ES-I3 (cell line): ENCODE measurements around the gene MRPL9.
"Not testable (repeated sequence)": the region's sequence is repeated elsewhere in the genome, so short reads cannot be mapped to it uniquely, and the experiment has no call there.

Experiments used
- H3K36me3 ChIP-seq: 2 replicates; pipeline ENCODE4 v1.6.1; 2013; ENCODE audit warnings: mild to moderate bottlenecking, low read length, control low read depth, moderate library complexity; ENCODE audit not compliant: insufficient read depth
- H3K4me1 ChIP-seq: 2 replicates; pipeline ENCODE4 v1.6.1; 2013; ENCODE audit warnings: mild to moderate bottlenecking, control low read depth, low read length; ENCODE audit not compliant: insufficient read depth
- H3K9ac ChIP-seq: 2 replicates; pipeline ENCODE4 v1.6.1; 2013; ENCODE audit warnings: low read depth, mild to moderate bottlenecking, low read length, moderate library complexity
- H3K9me3 ChIP-seq: 2 replicates; pipeline ENCODE4 v1.6.1; 2013; ENCODE audit warnings: mild to moderate bottlenecking, low read length, moderate library complexity; ENCODE audit not compliant: control insufficient read depth, insufficient read depth

The MRPL9 gene

DNA sequence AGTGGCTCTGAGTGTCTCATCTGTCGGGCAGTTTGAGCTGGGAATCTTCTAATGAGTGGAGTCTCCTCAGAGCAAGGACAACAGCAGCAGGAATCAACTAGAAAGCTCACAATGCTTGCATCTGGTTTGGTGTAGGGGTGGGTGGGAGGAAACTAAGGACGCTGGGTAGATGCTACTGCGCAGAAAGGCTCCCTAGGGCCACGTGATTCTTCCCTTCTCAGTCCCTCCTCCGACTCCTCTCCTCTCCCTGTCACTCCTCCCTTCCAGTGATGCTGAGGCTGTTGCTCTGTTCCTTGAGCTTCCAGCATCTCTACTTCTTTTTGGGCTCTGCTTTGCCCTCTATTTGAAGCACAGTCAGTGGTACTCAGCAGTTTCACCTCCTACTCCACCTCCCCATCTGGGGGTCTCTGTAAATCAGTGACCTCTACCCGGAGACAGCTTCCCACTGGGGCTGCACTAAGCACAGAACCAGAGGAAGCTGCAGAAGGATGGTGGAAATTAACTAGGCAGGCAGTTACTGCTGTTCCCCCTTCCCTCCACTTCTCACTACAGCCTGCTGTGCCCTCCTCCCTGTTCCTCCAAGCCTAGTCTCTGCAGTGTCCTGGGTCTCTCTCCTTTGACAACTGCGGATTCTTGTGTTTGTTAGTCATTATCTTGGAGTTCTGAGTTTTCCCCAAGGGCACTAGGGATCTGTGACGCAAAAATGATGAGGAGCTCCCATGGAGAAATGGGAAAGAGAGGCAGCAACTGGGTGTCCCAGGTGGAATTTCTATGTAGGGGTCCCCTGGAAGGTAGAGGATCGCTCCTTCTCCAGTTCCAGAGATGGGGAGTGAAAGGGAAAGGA, 36.1 kb upstream of the MRPL9 start:
- no peaks in the 10 kb centered on the region for H3K9me3 ChIP-seq
- peak overlapping the region; percentile 2; the same call in 1 of the 2 replicates for H3K9ac ChIP-seq
- no peaks in the 10 kb centered on the region for H3K36me3 ChIP-seq
- peaks cover 9% of the 10 kb centered on the region for H3K4me1 ChIP-seq

GRCh38 chr1:151798571-151798970, 35.3 kb upstream of the MRPL9 start:
- Histone ChIP-seq H3K36me3 (no peaks in the 10 kb centered on the region), H3K4me1 (peaks cover 9% of the 10 kb centered on the region), H3K9me3 (no peaks in the 10 kb centered on the region), H3K9ac (no peak overlapping the region)

GRCh38 chr1:151790940-151791651, 27.8 kb upstream of the MRPL9 start:
- no peaks in the 10 kb centered on the region for H3K9me3 ChIP-seq
- H3K36me3 ChIP-seq, result no peaks in the 10 kb centered on the region
- H3K4me1 ChIP-seq, result peaks cover 8% of the 10 kb centered on the region; the same call in 1 of the 2 replicates
- H3K9ac ChIP-seq, result peak overlapping the region; percentile 49

DNA sequence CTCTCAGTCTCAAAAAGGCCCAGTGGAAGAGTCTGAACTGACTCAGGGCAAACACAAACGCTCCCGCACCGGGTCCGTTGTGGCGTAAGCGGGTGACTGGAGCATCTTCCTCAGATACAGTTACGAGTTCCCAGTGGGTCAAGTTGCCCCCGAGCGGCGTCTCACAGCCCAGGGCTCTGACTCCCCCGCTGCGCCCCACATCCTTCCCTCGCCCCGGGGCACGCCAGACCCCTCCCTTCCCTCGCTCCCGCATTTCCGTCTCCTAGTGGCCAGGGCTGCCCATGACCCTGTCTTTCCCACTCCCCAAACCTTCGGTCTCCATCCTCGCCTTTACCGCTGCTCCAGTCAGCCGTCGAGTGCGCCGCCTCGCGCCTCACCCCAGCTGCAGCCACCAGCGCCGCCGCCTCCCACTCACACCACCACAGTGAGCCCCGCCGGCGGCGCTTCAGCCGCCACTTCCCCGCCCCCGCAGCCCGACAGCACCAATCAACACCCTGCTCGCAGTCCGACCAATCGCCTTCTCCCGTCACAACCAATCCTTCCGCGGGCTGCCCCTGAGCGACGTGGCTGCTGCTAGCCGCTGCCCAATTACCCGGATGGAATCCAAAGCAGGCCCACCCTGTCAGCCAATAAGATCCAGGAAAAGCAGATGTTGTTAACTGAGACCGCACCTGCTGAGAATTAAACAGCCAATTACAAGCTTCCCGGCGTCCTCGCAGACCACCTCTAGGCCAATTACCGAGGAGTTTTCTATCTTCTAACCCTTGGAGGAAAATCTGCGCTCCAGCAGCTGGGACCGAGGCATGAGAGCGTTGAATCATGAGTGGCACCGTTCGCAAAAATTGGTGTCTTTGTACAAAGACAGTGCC, 27.0 kb upstream of the MRPL9 start, which contains the start of gene TDRKH:
Gene TDRKH, minus strand, starts transcription at position 430 of the 869 bp plus-strand sequence. CDS start 7,478 bp downstream, outside the sequence.
- H3K36me3 ChIP-seq, result no peaks in the 10 kb centered on the region
- H3K9ac ChIP-seq, result peak within 1 kb of the TSS; percentile 69
- no peaks in the 10 kb centered on the region for H3K9me3 ChIP-seq
- H3K4me1 ChIP-seq, result peaks cover 8% of the 10 kb centered on the region; the same call in 1 of the 2 replicates

GRCh38 chr1:151787689-151788088, 24.4 kb upstream of the MRPL9 start:
- Histone ChIP-seq H3K9ac (no peak overlapping the region), H3K9me3 (no peaks in the 10 kb centered on the region), H3K4me1 (peaks cover 8% of the 10 kb centered on the region; the same call in 1 of the 2 replicates), H3K36me3 (no peaks in the 10 kb centered on the region)

DNA sequence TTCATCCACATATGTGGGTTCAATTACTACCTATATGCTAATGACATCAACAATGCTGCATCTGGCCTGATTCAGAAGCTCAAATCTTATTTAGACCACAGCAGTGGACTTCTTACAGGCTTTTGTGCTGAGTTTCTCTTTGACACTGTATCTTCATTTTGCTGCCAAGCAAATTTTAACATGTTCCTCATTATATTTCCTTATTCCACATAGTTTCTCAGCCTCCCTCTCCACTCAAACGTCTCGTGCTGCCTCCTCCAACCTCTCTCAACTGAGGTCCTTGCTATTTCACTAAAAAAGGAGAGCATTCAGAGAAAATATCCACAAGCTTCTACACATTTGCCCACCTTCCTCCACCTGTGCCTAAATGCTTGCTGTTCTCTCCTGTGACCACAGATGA, 20.5 kb upstream of the MRPL9 start:
- no peaks in the 10 kb centered on the region for H3K36me3 ChIP-seq
- peaks cover under 1% of the 10 kb centered on the region; the same call in 1 of the 2 replicates for H3K4me1 ChIP-seq
- no peak overlapping the region for H3K9ac ChIP-seq
- no peaks in the 10 kb centered on the region for H3K9me3 ChIP-seq

GRCh38 chr1:151782741-151783140, 19.4 kb upstream of the MRPL9 start:
- H3K4me1 ChIP-seq, result no peaks in the 10 kb centered on the region
- no peaks in the 10 kb centered on the region for H3K9me3 ChIP-seq
- no peak overlapping the region for H3K9ac ChIP-seq
- H3K36me3 ChIP-seq, result peaks cover 3% of the 10 kb centered on the region; the same call in 1 of the 2 replicates

GRCh38 chr1:151782026-151782425, 18.7 kb upstream of the MRPL9 start:
- not testable (repeated sequence) for H3K4me1 ChIP-seq, H3K9me3 ChIP-seq, H3K9ac ChIP-seq, H3K36me3 ChIP-seq

- H3K9me3 ChIP-seq, H3K4me1 ChIP-seq, H3K9ac ChIP-seq, H3K36me3 ChIP-seq: not testable (repeated sequence)
Measured at GRCh38 chr1:151780736-151781135, 17.4 kb upstream of the MRPL9 start.

GRCh38 chr1:151779852-151780251, 16.6 kb upstream of the MRPL9 start:
- Histone ChIP-seq H3K4me1 (no peaks in the 10 kb centered on the region), H3K9me3 (no peaks in the 10 kb centered on the region), H3K36me3 (peaks cover 3% of the 10 kb centered on the region; the same call in 1 of the 2 replicates), H3K9ac (no peak overlapping the region)

- H3K36me3 ChIP-seq, result peaks cover 3% of the 10 kb centered on the region; the same call in 1 of the 2 replicates
Measured at GRCh38 chr1:151777317-151777716, 14.0 kb upstream of the MRPL9 start.

DNA sequence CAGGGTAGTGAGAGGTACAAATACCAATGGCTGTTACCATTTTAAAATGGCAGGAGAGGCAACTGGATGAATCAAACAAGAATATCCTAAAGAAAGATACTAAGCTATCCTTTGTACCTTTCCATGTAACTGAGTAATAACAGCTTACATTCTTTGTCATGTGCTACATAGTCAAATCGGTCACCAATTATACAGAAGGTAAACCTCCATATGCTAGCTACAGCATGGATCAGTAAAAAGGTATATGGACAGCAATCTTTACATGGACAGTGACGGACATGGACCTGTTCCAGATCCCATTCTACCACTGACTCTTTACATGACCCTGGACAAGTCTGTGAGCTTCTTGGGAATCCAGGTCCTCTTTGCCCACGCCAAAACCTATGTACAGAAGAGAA, 13.4 kb upstream of the MRPL9 start:
- Histone ChIP-seq H3K4me1 (peaks cover 5% of the 10 kb centered on the region; the same call in 1 of the 2 replicates), H3K36me3 (peaks cover 3% of the 10 kb centered on the region; the same call in 1 of the 2 replicates), H3K9me3 (no peaks in the 10 kb centered on the region), H3K9ac (no peak overlapping the region)

More at GRCh38 chr1:151777317-151777716, 14.0 kb upstream of the MRPL9 start:
- Histone ChIP-seq H3K4me1 (peaks cover 5% of the 10 kb centered on the region; the same call in 1 of the 2 replicates), H3K9me3 (no peaks in the 10 kb centered on the region), H3K9ac (no peak overlapping the region)

DNA sequence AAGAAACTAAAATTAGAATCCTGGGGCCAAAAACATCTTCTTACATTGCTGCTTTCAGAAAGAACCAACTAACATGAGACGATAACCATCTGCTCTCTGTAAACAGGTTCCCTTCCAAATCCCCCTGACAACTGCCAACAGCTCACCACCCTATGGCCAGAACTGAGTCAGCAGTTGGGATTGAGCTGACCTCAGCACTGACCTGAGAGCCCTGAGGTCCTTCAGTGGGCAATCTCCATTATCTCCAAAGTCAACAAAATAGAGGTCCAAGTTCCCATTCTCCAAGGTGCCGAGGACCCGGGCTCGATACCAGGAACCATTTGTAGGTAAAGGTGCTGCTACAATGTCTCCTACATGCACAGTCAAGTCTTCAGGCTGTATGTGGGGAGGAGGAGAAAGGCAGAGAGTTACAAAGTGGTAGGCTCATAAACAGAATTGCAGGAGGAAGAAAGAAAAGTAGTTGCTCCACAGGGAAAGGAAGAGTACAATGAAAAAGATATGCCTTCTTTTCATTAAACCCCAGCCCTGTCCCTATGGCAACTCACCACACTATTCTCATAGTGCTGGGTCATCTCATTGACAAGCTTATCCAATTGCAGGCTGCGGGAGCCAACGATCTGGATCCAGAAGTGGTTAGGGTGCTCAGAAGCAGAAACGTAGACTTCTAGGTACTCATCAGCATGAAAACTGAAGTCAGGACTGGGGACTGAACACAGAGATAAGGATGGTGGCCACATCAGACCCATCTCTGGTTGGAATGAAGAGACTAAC, 12.8 kb upstream of the MRPL9 start:
- Histone ChIP-seq H3K9ac (no peak overlapping the region), H3K9me3 (no peaks in the 10 kb centered on the region), H3K36me3 (peaks cover 3% of the 10 kb centered on the region; the same call in 1 of the 2 replicates), H3K4me1 (peaks cover 5% of the 10 kb centered on the region; the same call in 1 of the 2 replicates)
